ENCODE results near the gene EEF1A2. TPM values are rescaled to one million over a fixed set of nuclear protein-coding genes. Genes with fewer than 3 reads are reported as not detected.

Gene EEF1A2
- total RNA-seq, 1 experiment from 2014 or later = 32.0 TPM

- intact Hi-C loops (cut with micrococcal nuclease; ENCODE audit: unreplicated experiment) = no loop called here
- DNase-seq = no peak
These were observed 30.5 kb downstream of the EEF1A2 start for GRCh38 chr20:63468421-63468820.

DNA sequence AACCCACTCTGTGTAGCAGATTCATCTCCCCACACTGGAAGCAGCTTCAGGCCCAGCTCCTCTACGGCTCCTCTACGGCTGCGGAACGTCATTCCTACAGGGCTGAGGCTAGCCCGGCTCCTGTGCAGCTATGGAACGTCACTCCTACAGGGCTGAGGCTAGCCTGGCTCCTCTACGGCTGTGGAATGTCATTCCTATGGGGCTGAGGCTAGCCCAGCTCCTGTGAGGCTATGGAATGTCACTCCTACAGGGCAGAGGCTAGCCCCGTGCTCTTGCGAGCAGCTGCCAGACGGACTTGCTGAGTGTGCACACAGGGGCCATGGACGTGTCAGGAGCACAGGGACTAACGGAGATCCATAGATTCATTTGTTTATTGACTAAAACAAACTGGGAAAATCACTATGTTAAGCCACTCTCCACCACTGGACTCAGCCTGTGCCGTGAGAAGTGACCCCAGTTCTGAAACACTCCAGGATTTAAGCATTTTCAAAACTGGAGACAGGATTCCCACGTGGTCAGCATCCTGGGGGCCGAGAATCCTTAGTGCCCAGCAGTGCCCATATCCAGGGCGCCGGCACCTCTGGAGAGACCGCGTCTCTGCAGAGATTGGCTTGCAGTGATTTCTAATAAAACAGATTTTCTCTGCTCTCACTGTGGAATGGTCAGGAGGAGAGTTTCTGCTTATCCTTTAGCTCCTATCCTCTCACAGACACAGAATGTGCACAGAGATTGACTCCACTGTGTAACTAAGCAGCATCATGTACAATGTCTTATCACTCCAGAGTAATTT lies 31.4 kb downstream of the EEF1A2 start:
- Histone ChIP-seq H3K27me3 (replicated peaks; ENCODE audit: control insufficient read depth, insufficient read depth, low read length) (peaks cover 10% of the 10 kb centered on the region), H3K9me3 (no peaks in the 10 kb centered on the region), H3K4me3 (ENCODE audit: low read depth, low read length) (no peak overlapping the region), H3K36me3 (ENCODE audit: control insufficient read depth, insufficient read depth, low read length) (no peaks in the 10 kb centered on the region), H3K4me1 (peaks cover 6% of the 10 kb centered on the region; the same call in 1 of the 2 replicates)
- no peaks in the 10 kb centered on the region for H3K9me3 Mint-ChIP-seq (ENCODE audit: unreplicated experiment)
- peaks cover 4% of the 10 kb centered on the region for H3K36me3 Mint-ChIP-seq (ENCODE audit: insufficient read depth, unreplicated experiment)
- no peak for DNase-seq
- no peaks in the 10 kb centered on the region for H3K4me1 Mint-ChIP-seq (ENCODE audit: low read depth, unreplicated experiment)
- BruUV-seq (replicated peaks) = no TSS peak
- CTCF ChIA-PET = no interaction called here
- TF ChIP-seq, protein P1, sequence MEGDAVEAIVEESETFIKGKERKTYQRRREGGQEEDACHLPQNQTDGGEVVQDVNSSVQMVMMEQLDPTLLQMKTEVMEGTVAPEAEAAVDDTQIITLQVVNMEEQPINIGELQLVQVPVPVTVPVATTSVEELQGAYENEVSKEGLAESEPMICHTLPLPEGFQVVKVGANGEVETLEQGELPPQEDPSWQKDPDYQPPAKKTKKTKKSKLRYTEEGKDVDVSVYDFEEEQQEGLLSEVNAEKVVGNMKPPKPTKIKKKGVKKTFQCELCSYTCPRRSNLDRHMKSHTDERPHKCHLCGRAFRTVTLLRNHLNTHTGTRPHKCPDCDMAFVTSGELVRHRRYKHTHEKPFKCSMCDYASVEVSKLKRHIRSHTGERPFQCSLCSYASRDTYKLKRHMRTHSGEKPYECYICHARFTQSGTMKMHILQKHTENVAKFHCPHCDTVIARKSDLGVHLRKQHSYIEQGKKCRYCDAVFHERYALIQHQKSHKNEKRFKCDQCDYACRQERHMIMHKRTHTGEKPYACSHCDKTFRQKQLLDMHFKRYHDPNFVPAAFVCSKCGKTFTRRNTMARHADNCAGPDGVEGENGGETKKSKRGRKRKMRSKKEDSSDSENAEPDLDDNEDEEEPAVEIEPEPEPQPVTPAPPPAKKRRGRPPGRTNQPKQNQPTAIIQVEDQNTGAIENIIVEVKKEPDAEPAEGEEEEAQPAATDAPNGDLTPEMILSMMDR (IDR thresholded peaks at IDR 0.05; ENCODE audit: insufficient read depth in 1 of 2, low read depth in 1 of 2, low read length in 1 of 2, severe bottlenecking in 1 of 2, unreplicated experiment in 1 of 2) = no peak
- H3K27ac Mint-ChIP-seq (ENCODE audit: unreplicated experiment) = no peak overlapping the region
- peaks cover 58% of the 10 kb centered on the region for H3K27me3 Mint-ChIP-seq (ENCODE audit: insufficient read depth, unreplicated experiment)
- H3K4me3 Mint-ChIP-seq (ENCODE audit: unreplicated experiment) = no peak overlapping the region
- intact Hi-C loops (cut with micrococcal nuclease; ENCODE audit: unreplicated experiment) = no loop called here
- POLR2A ChIA-PET = interaction anchor here (0.5 kb wide), 1 partner anchor 8 kb away, joined by 13 read pairs; no protein-coding TSS in a partner anchor

More at GRCh38 chr20:63468421-63468820, 30.5 kb downstream of the EEF1A2 start:
- TF ChIP-seq, protein P1 (IDR thresholded peaks at IDR 0.05; ENCODE audit: insufficient read depth in 1 of 2, low read depth in 1 of 2, low read length in 1 of 2, severe bottlenecking in 1 of 2, unreplicated experiment in 1 of 2) = no peak
- POLR2A ChIA-PET = no interaction called here
- Mint-ChIP-seq H3K4me3 (ENCODE audit: unreplicated experiment) (no peak overlapping the region), H3K9me3 (ENCODE audit: unreplicated experiment) (no peaks in the 10 kb centered on the region), H3K27ac (ENCODE audit: unreplicated experiment) (no peak overlapping the region), H3K4me1 (ENCODE audit: low read depth, unreplicated experiment) (no peaks in the 10 kb centered on the region), H3K36me3 (ENCODE audit: insufficient read depth, unreplicated experiment) (peaks cover 4% of the 10 kb centered on the region), H3K27me3 (ENCODE audit: insufficient read depth, unreplicated experiment) (peaks cover 50% of the 10 kb centered on the region)
- no peak overlapping the region for H3K4me3 ChIP-seq (ENCODE audit: low read depth, low read length)
- H3K9me3 ChIP-seq = no peaks in the 10 kb centered on the region
- no TSS peak for BruUV-seq (replicated peaks)
- peaks cover 10% of the 10 kb centered on the region for H3K27me3 ChIP-seq (replicated peaks; ENCODE audit: control insufficient read depth, insufficient read depth, low read length)
- H3K36me3 ChIP-seq (ENCODE audit: control insufficient read depth, insufficient read depth, low read length) = no peaks in the 10 kb centered on the region
- H3K4me1 ChIP-seq = peaks cover 6% of the 10 kb centered on the region; the same call in 1 of the 2 replicates
- CTCF ChIA-PET = no interaction called here

DNA sequence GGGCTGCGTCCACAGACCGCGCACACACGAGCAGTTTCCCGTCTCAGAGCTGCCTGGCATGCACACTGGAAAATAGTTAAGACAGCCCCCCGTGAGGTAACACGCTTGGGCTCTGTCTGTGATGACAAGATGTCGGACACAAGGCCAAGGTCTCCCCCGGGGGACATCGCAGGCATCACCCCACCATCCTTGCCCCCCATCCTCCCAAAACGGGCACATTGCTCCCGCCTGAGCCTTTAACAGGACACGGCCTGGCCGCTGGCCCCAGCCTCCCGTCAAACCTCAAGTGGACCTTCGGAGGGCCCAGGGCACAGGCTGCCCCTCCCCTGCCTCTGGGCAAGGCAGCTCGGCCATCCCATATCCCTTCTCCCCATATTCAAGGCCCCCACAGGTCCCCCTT lies 32.0 kb downstream of the EEF1A2 start:
- Mint-ChIP-seq H3K9me3 (ENCODE audit: unreplicated experiment) (no peaks in the 10 kb centered on the region), H3K4me1 (ENCODE audit: low read depth, unreplicated experiment) (no peaks in the 10 kb centered on the region)

More for the DNA sequence above, 32.0 kb downstream of the EEF1A2 start:
- Mint-ChIP-seq H3K36me3 (ENCODE audit: insufficient read depth, unreplicated experiment) (peaks cover 4% of the 10 kb centered on the region), H3K27me3 (ENCODE audit: insufficient read depth, unreplicated experiment) (peaks cover 59% of the 10 kb centered on the region), H3K27ac (ENCODE audit: unreplicated experiment) (no peak overlapping the region), H3K4me3 (ENCODE audit: unreplicated experiment) (no peak overlapping the region)
- DNase-seq = no peak
- intact Hi-C loops (cut with micrococcal nuclease; ENCODE audit: unreplicated experiment) = no loop called here
- H3K4me3 ChIP-seq (ENCODE audit: low read depth, low read length) = no peak overlapping the region
- CTCF ChIA-PET = no interaction called here
- H3K27me3 ChIP-seq (replicated peaks; ENCODE audit: control insufficient read depth, insufficient read depth, low read length) = peaks cover 10% of the 10 kb centered on the region
- no peaks in the 10 kb centered on the region for H3K36me3 ChIP-seq (ENCODE audit: control insufficient read depth, insufficient read depth, low read length)
- TF ChIP-seq, protein P1 (IDR thresholded peaks at IDR 0.05; ENCODE audit: insufficient read depth in 1 of 2, low read depth in 1 of 2, low read length in 1 of 2, severe bottlenecking in 1 of 2, unreplicated experiment in 1 of 2) = no peak
- POLR2A ChIA-PET = no interaction called here
- H3K4me1 ChIP-seq = peaks cover 1% of the 10 kb centered on the region; the same call in 1 of the 2 replicates
- no TSS peak for BruUV-seq (replicated peaks)
- H3K9me3 ChIP-seq = no peaks in the 10 kb centered on the region

All from Caco-2 (cell line).